SK-N-SH (cell line): Measurements from ENCODE around the gene LEFTY1. TPM values are rescaled to one million over a fixed set of nuclear protein-coding genes. Genes with fewer than 3 reads are reported as not detected.

Source experiments
- CTCF ChIA-PET: fragments of 300-600, 350-600 bp; formaldehyde crosslinking; extraction: SDS; loops from one replicate; lab custom pipeline; 2021; lab: Yijun Ruan, JAX
- POLR2A ChIA-PET: fragments of 350-600 bp; sonication (Branson Sonifier 250); formaldehyde crosslinking; extraction: SDS; loops from one replicate; lab custom pipeline; 2020; ENCODE audit warnings: antibody characterized with exemption, inconsistent platforms; lab: Yijun Ruan, JAX
- DNase-seq: peaks from one replicate; pipeline ENCODE4 v3.0.0; 2012
- H2AFZ ChIP-seq: fragments of 200-600 bp; sonication (generic); 2 replicates; pipeline ENCODE4 v1.8.1; 2016; ENCODE audit warnings: antibody characterized with exemption, mild to moderate bottlenecking, low read depth
- H3F3A ChIP-seq: fragments of 200-600 bp; sonication (generic); replicated peaks from 2 replicates; pipeline ENCODE3; 2016; ENCODE audit warnings: antibody characterized with exemption, mild to moderate bottlenecking; ENCODE audit not compliant: insufficient read depth
- H3K27ac ChIP-seq, 2 experiments: fragments of 200-500 bp in 1 of 2; fragments of 200-600 bp in 1 of 2; sonication (Bioruptor generic) in 1 of 2; sonication (generic), shearing (Covaris generic) in 1 of 2; 2 replicates each; pipeline versions ENCODE4 v1.5.1 to v1.6.1; 2014 to 2016; ENCODE audit warnings: low read depth in 2 of 2, inconsistent platforms in 1 of 2, low read length in 1 of 2, mild to moderate bottlenecking in 1 of 2, mixed read lengths in 1 of 2
- H3K27me3 ChIP-seq: fragments of 200-600 bp; sonication (generic), shearing (Covaris generic); 2 replicates; pipeline ENCODE4 v1.6.1; 2016; ENCODE audit warnings: mixed run types; ENCODE audit not compliant: insufficient read depth
- H3K36me3 ChIP-seq, 2 experiments: fragments of 200-500 bp in 1 of 2; fragments of 200-600 bp in 1 of 2; sonication (Bioruptor generic) in 1 of 2; sonication (generic) in 1 of 2; replicated peaks in 1 of 2; 2 replicates each; pipeline versions ENCODE3 to v1.5.1; 2014 to 2016; ENCODE audit warnings: low read length in 1 of 2, mild to moderate bottlenecking in 1 of 2; ENCODE audit not compliant: insufficient read depth in 2 of 2, control insufficient read depth in 1 of 2
- H3K4me1 ChIP-seq, 2 experiments: fragments of 200-500 bp in 1 of 2; fragments of 200-600 bp in 1 of 2; sonication (Bioruptor generic) in 1 of 2; sonication (generic), shearing (Covaris generic) in 1 of 2; 2 replicates each; pipeline versions ENCODE4 v1.5.1 to v1.6.1; 2014 to 2016; ENCODE audit warnings: low read depth in 1 of 2, low read length in 1 of 2, mixed run types in 1 of 2; ENCODE audit not compliant: insufficient read depth in 2 of 2, control insufficient read depth in 1 of 2
- H3K4me2 ChIP-seq: fragments of 200-600 bp; sonication (generic), shearing (Covaris generic); 2 replicates; pipeline ENCODE4 v1.6.1; 2017; ENCODE audit warnings: mixed run types
- H3K4me3 ChIP-seq, 2 experiments: fragments of 200-500 bp in 1 of 2; fragments of 200-600 bp in 1 of 2; sonication (Bioruptor generic) in 1 of 2; sonication (generic), shearing (Covaris generic) in 1 of 2; 2 replicates each; pipeline versions ENCODE4 v1.5.1 to v1.8.1; 2014 to 2016; ENCODE audit warnings: low read depth in 2 of 2, inconsistent platforms in 1 of 2, low read length in 1 of 2, mild to moderate bottlenecking in 1 of 2, mixed read lengths in 1 of 2, moderate library complexity in 1 of 2
- H3K79me2 ChIP-seq: fragments of 200-600 bp; sonication (generic); 2 replicates; pipeline ENCODE4 v1.8.1; 2017; ENCODE audit warnings: mild to moderate bottlenecking; ENCODE audit not compliant: insufficient read depth
- H3K9ac ChIP-seq: fragments of 200-600 bp; sonication (generic); 2 replicates; pipeline ENCODE4 v1.6.1; 2017; ENCODE audit warnings: mixed run types
- H3K9me2 ChIP-seq: fragments of 200-600 bp; sonication (generic); 2 replicates; pipeline ENCODE4 v1.6.1; 2017; ENCODE audit warnings: mixed run types
- H3K9me3 ChIP-seq: fragments of 200-600 bp; sonication (generic); 2 replicates; pipeline ENCODE4 v1.6.1; 2017; ENCODE audit warnings: mixed run types, mild to moderate bottlenecking, moderate library complexity
- H4K20me1 ChIP-seq: fragments of 200-600 bp; sonication (generic); 2 replicates; pipeline ENCODE4 v1.6.1; 2017; ENCODE audit warnings: mild to moderate bottlenecking, mixed run types; ENCODE audit not compliant: insufficient read depth
- ELF1 ChIP-seq: IDR thresholded peaks from 2 replicates; pipeline ENCODE4 v1.4.0; 2012
- EP300 ChIP-seq, 2 experiments: IDR thresholded peaks; 2 replicates each; pipeline versions ENCODE4 v1.4.0 to v1.6.1; 2012; ENCODE audit warnings: borderline replicate concordance in 1 of 2, low read depth in 1 of 2, low read length in 1 of 2
- EZH2phosphoT487 ChIP-seq: fragments of 200-600 bp; sonication (generic); IDR thresholded peaks from 2 replicates; pipeline ENCODE4 v1.6.1; 2017; ENCODE audit warnings: low read depth, mixed run types, mild to moderate bottlenecking, antibody characterized with exemption, moderate library complexity, borderline replicate concordance
- FOXJ3 ChIP-seq: sonication (generic); formaldehyde crosslinking; IDR thresholded peaks from 2 replicates; pipeline ENCODE4 v1.5.1; 2020; ENCODE audit warnings: mild to moderate bottlenecking, missing genetic modification reagents
- NFIC ChIP-seq: IDR thresholded peaks from 2 replicates; pipeline ENCODE4 v1.4.0; 2012; ENCODE audit warnings: borderline replicate concordance
- NRF1 ChIP-seq: IDR thresholded peaks from 2 replicates; pipeline ENCODE4 v1.6.1; 2012; ENCODE audit warnings: low read depth, mild to moderate bottlenecking, low read length
- RFX5 ChIP-seq: IDR thresholded peaks from 2 replicates; pipeline ENCODE4 v1.6.1; 2012; ENCODE audit warnings: mild to moderate bottlenecking, improper control_type of control experiment, low read length
- RXRA ChIP-seq: IDR thresholded peaks from 2 replicates; pipeline ENCODE4 v1.4.0; 2012; ENCODE audit warnings: low read depth, mild to moderate bottlenecking, borderline replicate concordance
- TAF1 ChIP-seq: IDR thresholded peaks from 2 replicates; pipeline ENCODE4 v1.6.1; 2012; ENCODE audit warnings: low read depth, mild to moderate bottlenecking, low read length, moderate library complexity, borderline replicate concordance
- TCF12 ChIP-seq: IDR thresholded peaks from 2 replicates; pipeline ENCODE4 v1.4.0; 2012
- USF1 ChIP-seq: IDR thresholded peaks from 2 replicates; pipeline ENCODE4 v1.4.0; 2012; ENCODE audit warnings: low read depth, borderline replicate concordance
- WGBS: methylation state at CpG from one replicate; pipeline ENCODE4 v1.1.6; 2017; ENCODE audit warnings: low lambda C conversion rate; 5-methylcytosine and 5-hydroxymethylcytosine counted together
- polyA plus RNA-seq, 3 experiments: library from polyadenylated mRNA; depleted of rRNA; stranded (reverse); fragments of >200 nt; gene quantifications; 2 replicates each; pipeline ENCODE4 v1.2.3, GENCODE V29; 2012
- TF ChIP-seq, protein P1 (sequence below): IDR thresholded peaks from 2 replicates; pipeline ENCODE4 v1.6.1; 2012; ENCODE audit warnings: mild to moderate bottlenecking, low read depth, low read length, moderate library complexity
- TF ChIP-seq, protein P2 (sequence below): fragments of 150-350 bp; IDR thresholded peaks from 2 replicates; pipeline ENCODE4 v1.6.1; 2017; ENCODE audit warnings: antibody characterized with exemption, low read length, low read depth, borderline replicate concordance

Gene LEFTY1
- polyA plus RNA-seq, 1 of the 3 experiments (the other 2 are of a cell fraction) = 0.07 TPM

- 85% methylated on average over 2 of the region's 6 CpGs for WGBS
- H2AFZ ChIP-seq = no peak overlapping the region
- H3K27ac ChIP-seq = no peak overlapping the region
- H3K4me1 ChIP-seq = peaks cover 2 to 33% of the 10 kb centered on the region in 2 experiments; a peak in 3 of 4 replicates
- no peaks in the 10 kb centered on the region for H3F3A ChIP-seq
- no peaks in the 10 kb centered on the region for H3K9me2 ChIP-seq
- H3K27me3 ChIP-seq = no peaks in the 10 kb centered on the region
- no peaks in the 10 kb centered on the region for H3K79me2 ChIP-seq
- no peaks in the 10 kb centered on the region for H3K9me3 ChIP-seq
- H3K36me3 ChIP-seq = peaks cover 7 to 13% of the 10 kb centered on the region in 2 experiments
- H3K4me3 ChIP-seq = no peak overlapping the region
- DNase-seq = no peak
- CTCF ChIA-PET = interaction anchor here (4.2 kb wide), 1 partner anchor 440 kb away, joined by 14 read pairs; no protein-coding TSS in a partner anchor
- H4K20me1 ChIP-seq = no peaks in the 10 kb centered on the region; the same call in 1 of the 2 replicates
- no peak overlapping the region for H3K9ac ChIP-seq
- no peak overlapping the region for H3K4me2 ChIP-seq
- no peak for TF ChIP-seq ELF1
- TF ChIP-seq FOXJ3 (CRISPR knock-in tag) = no peak
- no peak for TF ChIP-seq USF1
- no peak for TF ChIP-seq NFIC
- TF ChIP-seq RFX5 = no peak
- TF ChIP-seq, protein P1, sequence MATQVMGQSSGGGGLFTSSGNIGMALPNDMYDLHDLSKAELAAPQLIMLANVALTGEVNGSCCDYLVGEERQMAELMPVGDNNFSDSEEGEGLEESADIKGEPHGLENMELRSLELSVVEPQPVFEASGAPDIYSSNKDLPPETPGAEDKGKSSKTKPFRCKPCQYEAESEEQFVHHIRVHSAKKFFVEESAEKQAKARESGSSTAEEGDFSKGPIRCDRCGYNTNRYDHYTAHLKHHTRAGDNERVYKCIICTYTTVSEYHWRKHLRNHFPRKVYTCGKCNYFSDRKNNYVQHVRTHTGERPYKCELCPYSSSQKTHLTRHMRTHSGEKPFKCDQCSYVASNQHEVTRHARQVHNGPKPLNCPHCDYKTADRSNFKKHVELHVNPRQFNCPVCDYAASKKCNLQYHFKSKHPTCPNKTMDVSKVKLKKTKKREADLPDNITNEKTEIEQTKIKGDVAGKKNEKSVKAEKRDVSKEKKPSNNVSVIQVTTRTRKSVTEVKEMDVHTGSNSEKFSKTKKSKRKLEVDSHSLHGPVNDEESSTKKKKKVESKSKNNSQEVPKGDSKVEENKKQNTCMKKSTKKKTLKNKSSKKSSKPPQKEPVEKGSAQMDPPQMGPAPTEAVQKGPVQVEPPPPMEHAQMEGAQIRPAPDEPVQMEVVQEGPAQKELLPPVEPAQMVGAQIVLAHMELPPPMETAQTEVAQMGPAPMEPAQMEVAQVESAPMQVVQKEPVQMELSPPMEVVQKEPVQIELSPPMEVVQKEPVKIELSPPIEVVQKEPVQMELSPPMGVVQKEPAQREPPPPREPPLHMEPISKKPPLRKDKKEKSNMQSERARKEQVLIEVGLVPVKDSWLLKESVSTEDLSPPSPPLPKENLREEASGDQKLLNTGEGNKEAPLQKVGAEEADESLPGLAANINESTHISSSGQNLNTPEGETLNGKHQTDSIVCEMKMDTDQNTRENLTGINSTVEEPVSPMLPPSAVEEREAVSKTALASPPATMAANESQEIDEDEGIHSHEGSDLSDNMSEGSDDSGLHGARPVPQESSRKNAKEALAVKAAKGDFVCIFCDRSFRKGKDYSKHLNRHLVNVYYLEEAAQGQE = no peak
- TF ChIP-seq, protein P2, sequence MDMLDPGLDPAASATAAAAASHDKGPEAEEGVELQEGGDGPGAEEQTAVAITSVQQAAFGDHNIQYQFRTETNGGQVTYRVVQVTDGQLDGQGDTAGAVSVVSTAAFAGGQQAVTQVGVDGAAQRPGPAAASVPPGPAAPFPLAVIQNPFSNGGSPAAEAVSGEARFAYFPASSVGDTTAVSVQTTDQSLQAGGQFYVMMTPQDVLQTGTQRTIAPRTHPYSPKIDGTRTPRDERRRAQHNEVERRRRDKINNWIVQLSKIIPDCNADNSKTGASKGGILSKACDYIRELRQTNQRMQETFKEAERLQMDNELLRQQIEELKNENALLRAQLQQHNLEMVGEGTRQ = no peak
- no peak for TF ChIP-seq NRF1
- TF ChIP-seq RXRA = no peak
- no peak for TF ChIP-seq EZH2phosphoT487
- no peak for TF ChIP-seq TAF1
- no peak for TF ChIP-seq TCF12
- TF ChIP-seq EP300 (IDR thresholded peaks at IDR 0.05; ENCODE audit: borderline replicate concordance in 1 of 2, low read depth in 1 of 2, low read length in 1 of 2) = no peak
- POLR2A ChIA-PET = interaction anchor here (1.2 to 2.0 kb wide), 2 partner anchors 9 to 34 kb away, joined by 3 to 10 read pairs; partner anchors contain the start of gene PYCR2
Measured at GRCh38 chr1:225914391-225914790, 25.4 kb upstream of the LEFTY1 start.
